ENCODE data around the gene RALGPS1. TPM values are rescaled to one million over a fixed set of nuclear protein-coding genes. Genes with fewer than 3 reads are reported as not detected.

Gene RALGPS1
- total RNA-seq, 4 donors from 2014 or later = 7.3 to 22.4 (median 15.4) TPM

DNA sequence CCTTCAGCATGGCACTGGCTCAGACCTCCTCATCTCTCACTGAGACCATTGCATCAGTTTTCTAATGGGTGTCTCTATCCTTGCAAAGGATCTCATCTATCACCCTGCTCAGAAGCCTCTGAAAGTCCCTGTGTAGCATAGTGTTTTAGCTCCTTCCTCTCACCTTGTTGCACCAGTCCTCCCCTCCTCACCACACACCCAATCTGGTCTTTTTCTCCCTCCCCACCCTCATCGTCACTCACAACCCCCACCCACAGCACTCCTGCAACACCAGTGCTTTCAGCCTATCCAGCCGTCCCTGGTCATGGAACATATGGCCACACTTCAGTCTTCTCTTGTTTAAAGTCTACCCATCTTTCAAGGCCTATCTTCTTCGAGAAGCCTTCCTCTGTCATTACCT, 133.4 kb downstream of the RALGPS1 start:
- H3K4me3 ChIP-seq (ENCODE audit: low read depth, poor library complexity, severe bottlenecking) = no peak overlapping the region
- intact Hi-C loops (cut with DNase I; ENCODE audit: low total_unique reads) = no loop called here
- 95 to 98% methylated on average over 3 of the region's 3 CpGs for WGBS, 2 donors
- DNase-seq (ENCODE audit: low spot score in 2 of 2) = peak; percentile 8 to 65
- TF ChIP-seq POLR2A (IDR thresholded peaks at IDR 0.05) = no peak
- TF ChIP-seq CTCF (IDR thresholded peaks at IDR 0.05) = no peak

DNA sequence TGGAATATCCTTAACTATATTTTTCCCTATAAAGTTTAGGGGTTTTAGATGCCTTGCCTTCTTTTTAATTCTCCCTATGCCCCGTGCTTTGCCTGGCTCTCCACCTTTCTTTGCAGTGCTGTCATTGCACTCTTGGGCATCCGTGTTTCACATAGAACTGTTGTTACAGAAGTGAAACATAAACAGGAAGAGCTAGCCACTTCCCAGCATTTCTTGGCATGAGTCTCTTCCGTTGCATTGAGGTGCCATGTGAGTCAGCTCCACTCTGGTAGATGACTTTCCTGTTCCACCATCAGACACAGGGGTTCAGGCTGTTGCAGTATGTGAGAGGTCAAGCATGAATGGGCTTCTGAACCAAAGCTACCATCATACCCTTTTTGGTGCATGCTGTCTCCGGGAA, 134.5 kb downstream of the RALGPS1 start:
- intact Hi-C loops (cut with DNase I; ENCODE audit: low total_unique reads) = no loop called here
- TF ChIP-seq CTCF (IDR thresholded peaks at IDR 0.05) (no peak), POLR2A (IDR thresholded peaks at IDR 0.05) (no peak)
- WGBS, 2 donors = 29 to 30% methylated on average over 4 of the region's 4 CpGs
- H3K4me3 ChIP-seq (ENCODE audit: low read depth, poor library complexity, severe bottlenecking) = no peak overlapping the region
- peak in 1 of 2 donors; percentile 57 for DNase-seq (ENCODE audit: low spot score in 2 of 2)

DNA sequence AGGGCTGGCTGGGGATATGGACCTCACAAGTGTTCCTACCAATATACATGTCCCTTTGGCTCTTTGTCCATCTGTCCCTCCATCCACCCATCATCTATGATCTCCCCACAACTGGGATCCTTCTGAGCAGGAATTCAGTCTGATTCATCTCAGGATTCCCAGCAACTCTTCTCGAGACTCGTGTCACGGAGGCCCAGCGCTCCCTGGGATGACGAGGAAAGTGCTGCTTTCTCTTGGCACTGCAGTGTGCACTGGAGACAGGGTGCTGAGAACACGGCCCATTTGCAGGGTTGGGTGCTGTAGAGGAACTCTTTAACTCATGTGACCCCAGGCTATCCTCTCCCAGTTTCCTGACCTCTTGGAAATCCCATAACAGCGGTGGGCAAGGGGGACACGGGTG, 135.0 kb downstream of the RALGPS1 start:
- WGBS, 2 donors = 89 to 92% methylated on average over 8 of the region's 8 CpGs
- DNase-seq (ENCODE audit: low spot score in 2 of 2) = peak; percentile 10 to 34

GRCh38 chr9:127050152-127050551, 135.6 kb downstream of the RALGPS1 start:
- 93% methylated on average over 3 of the region's 3 CpGs for WGBS, 2 donors
- intact Hi-C loops (cut with DNase I; ENCODE audit: low total_unique reads) = no loop called here
- H3K4me3 ChIP-seq (ENCODE audit: low read depth, poor library complexity, severe bottlenecking) = no peak overlapping the region
- peak in 1 of 2 donors; percentile 12 for DNase-seq (ENCODE audit: low spot score in 2 of 2)
- TF ChIP-seq CTCF (IDR thresholded peaks at IDR 0.05) (no peak), POLR2A (IDR thresholded peaks at IDR 0.05) (no peak)

More for the DNA sequence above, 135.0 kb downstream of the RALGPS1 start:
- no peak overlapping the region for H3K4me3 ChIP-seq (ENCODE audit: low read depth, poor library complexity, severe bottlenecking)
- TF ChIP-seq CTCF (IDR thresholded peaks at IDR 0.05) (no peak), POLR2A (IDR thresholded peaks at IDR 0.05) (no peak)
- intact Hi-C loops (cut with DNase I; ENCODE audit: low total_unique reads) = no loop called here

- no peak overlapping the region for H3K4me3 ChIP-seq (ENCODE audit: low read depth, poor library complexity, severe bottlenecking)
- intact Hi-C loops (cut with DNase I; ENCODE audit: low total_unique reads) = no loop called here
- TF ChIP-seq POLR2A (IDR thresholded peaks at IDR 0.05) = no peak
- no peak for TF ChIP-seq CTCF (IDR thresholded peaks at IDR 0.05)
- 91 to 93% methylated on average over 7 of the region's 7 CpGs for WGBS, 2 donors
- DNase-seq (ENCODE audit: low spot score in 2 of 2) = peak in 1 of 2 donors; percentile 10
Measured at GRCh38 chr9:127050591-127051001, 136.0 kb downstream of the RALGPS1 start.

DNA sequence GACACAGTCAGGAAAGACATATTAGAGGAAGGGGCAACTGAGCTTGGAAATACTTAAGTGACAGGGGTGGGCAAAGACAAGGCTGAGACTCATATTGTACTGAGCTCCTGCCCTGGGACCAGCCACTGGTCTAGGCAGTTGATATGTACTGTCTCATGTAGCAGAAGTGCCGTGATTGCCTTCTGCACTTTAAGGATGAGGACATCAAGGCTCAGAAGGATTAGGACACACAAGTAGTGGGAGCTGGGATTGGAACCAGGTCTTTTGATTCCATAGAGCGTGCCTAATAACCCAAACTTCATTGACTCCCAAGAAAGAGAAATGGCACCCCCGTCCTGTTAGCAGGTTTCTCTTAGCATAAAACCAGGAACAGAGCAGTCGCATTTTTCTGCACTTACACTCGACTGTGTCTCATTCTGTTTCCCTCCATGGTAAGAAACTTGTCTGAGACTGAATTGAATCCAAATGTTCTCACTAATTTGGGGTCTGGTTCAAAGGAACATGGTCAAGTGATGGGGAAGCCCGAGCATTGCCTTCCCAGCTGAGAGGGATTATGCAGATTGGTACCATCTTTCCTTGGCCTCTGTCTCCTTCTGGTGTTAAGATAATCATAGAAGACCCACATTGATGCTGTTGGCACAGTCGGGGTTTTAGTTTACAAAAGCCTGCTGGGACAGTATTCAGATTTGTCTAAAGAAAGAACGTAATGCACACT, 137.5 kb downstream of the RALGPS1 start:
- DNase-seq (ENCODE audit: low spot score in 2 of 2) = no peak
- TF ChIP-seq POLR2A (IDR thresholded peaks at IDR 0.05) (no peak), CTCF (IDR thresholded peaks at IDR 0.05) (no peak)
- WGBS, 2 donors = 77 to 79% methylated on average over 8 of the region's 8 CpGs
- intact Hi-C loops (cut with DNase I; ENCODE audit: low total_unique reads) = no loop called here
- H3K4me3 ChIP-seq (ENCODE audit: low read depth, poor library complexity, severe bottlenecking) = no peak overlapping the region

All from lower leg skin (tissue), 4 donors.